ENCODE measurements around the gene ECI1. TPM values are rescaled to one million over a fixed set of nuclear protein-coding genes. Genes with fewer than 3 reads are reported as not detected.

Gene ECI1
- total and polyA plus RNA-seq, 4 donors, result 35.0 to 87.1 (median 63.5) TPM

DNA sequence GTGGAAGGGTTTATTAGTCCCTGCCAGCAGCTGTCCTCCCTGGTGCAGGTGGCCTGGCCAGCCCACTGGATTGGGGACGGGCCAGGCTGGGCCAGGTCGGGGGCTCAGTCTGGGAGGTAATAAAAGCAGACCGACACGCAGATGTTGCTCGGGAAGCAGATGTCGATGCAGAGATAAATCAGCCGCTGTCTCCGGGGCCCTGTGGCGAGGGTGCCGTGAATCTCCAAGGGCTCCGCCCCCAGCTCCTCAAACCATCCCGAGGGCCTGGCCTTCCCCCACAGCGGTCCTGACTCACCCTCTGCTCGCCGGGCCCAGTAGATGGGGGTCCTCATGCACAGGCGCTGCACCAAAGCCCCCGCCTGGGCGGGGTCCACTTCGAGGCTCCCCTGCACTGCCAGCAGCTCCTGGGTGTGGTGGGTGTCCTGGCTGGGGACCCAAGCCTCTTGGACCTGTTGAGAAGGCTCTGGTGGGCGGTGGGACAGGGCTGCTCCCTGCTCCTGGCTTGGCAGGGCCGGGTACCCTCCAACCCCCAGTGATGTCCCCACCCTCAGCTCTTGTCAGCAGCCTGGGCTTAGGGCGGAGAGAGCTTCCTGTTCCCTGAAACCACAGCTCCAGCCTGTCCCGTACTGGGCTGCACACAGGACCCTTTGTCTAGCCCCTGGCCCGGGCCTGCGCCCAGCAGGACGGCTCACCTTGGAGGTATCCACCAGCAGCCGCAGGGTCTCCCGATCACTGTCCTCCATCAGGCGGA lies 42.0 kb downstream of the ECI1 start:
- TF ChIP-seq, protein P1, sequence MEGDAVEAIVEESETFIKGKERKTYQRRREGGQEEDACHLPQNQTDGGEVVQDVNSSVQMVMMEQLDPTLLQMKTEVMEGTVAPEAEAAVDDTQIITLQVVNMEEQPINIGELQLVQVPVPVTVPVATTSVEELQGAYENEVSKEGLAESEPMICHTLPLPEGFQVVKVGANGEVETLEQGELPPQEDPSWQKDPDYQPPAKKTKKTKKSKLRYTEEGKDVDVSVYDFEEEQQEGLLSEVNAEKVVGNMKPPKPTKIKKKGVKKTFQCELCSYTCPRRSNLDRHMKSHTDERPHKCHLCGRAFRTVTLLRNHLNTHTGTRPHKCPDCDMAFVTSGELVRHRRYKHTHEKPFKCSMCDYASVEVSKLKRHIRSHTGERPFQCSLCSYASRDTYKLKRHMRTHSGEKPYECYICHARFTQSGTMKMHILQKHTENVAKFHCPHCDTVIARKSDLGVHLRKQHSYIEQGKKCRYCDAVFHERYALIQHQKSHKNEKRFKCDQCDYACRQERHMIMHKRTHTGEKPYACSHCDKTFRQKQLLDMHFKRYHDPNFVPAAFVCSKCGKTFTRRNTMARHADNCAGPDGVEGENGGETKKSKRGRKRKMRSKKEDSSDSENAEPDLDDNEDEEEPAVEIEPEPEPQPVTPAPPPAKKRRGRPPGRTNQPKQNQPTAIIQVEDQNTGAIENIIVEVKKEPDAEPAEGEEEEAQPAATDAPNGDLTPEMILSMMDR (IDR thresholded peaks at IDR 0.05; ENCODE audit: control extremely low read depth, extremely low read depth), result no peak
- WGBS, 2 donors, result 89 to 91% methylated on average over 29 of the region's 29 CpGs
- Histone ChIP-seq H3K9ac (ENCODE audit: insufficient read depth in 1 of 2, low read length in 2 of 2) (no peak overlapping the region), H3K27me3 (ENCODE audit: control insufficient read depth in 3 of 3, insufficient read depth in 3 of 3, low read length in 2 of 3) (no peaks in the 10 kb centered on the region), H3K27ac (ENCODE audit: low read depth in 1 of 2, low read length in 1 of 2) (no peak overlapping the region), H3K4me3 (no peak overlapping the region), H3K9me3 (ENCODE audit: control insufficient read depth in 4 of 4, insufficient read depth in 3 of 4, low read length in 3 of 4) (no peaks in the 10 kb centered on the region), H3K36me3 (ENCODE audit: control insufficient read depth in 4 of 4, insufficient read depth in 4 of 4, low read length in 4 of 4) (peaks cover 0 to 35% (median 4%) of the 10 kb centered on the region in 4 donors), H3K4me1 (ENCODE audit: control insufficient read depth in 5 of 5, insufficient read depth in 5 of 5, low read length in 5 of 5) (peaks cover 4 to 31% (median 12%) of the 10 kb centered on the region in 5 donors)
- DNase-seq (no peak), ATAC-seq (ENCODE audit: insufficient read depth, low FRiP score) (no peak)

DNA sequence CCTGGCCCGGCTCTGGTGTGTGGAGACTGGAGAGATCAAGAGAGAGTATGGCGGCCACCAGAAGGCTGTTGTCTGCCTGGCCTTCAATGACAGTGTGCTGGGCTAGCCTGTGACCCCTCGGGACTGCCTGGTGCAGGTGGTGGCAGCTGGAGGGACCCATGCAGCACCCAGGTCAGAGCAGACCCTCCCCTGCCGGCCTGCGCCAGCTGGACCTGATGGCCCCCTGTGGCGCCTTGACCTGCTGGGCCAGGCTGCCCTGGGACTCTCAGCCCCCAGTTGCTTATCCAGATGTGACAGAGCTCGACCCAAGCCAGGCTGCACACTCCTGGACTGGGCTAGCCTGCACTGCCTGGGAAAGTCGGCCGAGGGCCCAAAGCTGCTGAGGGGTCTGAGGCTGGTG lies 42.6 kb downstream of the ECI1 start:
- ATAC-seq (ENCODE audit: insufficient read depth, low FRiP score) (no peak), DNase-seq (no peak)
- H3K4me3 ChIP-seq, result no peak overlapping the region
- H3K27ac ChIP-seq (ENCODE audit: low read depth in 1 of 2, low read length in 1 of 2), result no peak overlapping the region
- TF ChIP-seq, protein P1 (IDR thresholded peaks at IDR 0.05; ENCODE audit: control extremely low read depth, extremely low read depth), result no peak
- H3K27me3 ChIP-seq (ENCODE audit: control insufficient read depth in 3 of 3, insufficient read depth in 3 of 3, low read length in 2 of 3), result no peaks in the 10 kb centered on the region
- H3K9me3 ChIP-seq (ENCODE audit: control insufficient read depth in 4 of 4, insufficient read depth in 3 of 4, low read length in 3 of 4), result no peaks in the 10 kb centered on the region
- H3K9ac ChIP-seq (ENCODE audit: insufficient read depth in 1 of 2, low read length in 2 of 2), result no peak overlapping the region
- H3K36me3 ChIP-seq (ENCODE audit: control insufficient read depth in 4 of 4, insufficient read depth in 4 of 4, low read length in 4 of 4), result peaks cover 0 to 35% (median 4%) of the 10 kb centered on the region in 4 donors
- peaks cover 4 to 30% (median 12%) of the 10 kb centered on the region in 5 donors for H3K4me1 ChIP-seq (ENCODE audit: control insufficient read depth in 5 of 5, insufficient read depth in 5 of 5, low read length in 5 of 5)
- 94 to 96% methylated on average over 9 of the region's 9 CpGs for WGBS, 2 donors

DNA sequence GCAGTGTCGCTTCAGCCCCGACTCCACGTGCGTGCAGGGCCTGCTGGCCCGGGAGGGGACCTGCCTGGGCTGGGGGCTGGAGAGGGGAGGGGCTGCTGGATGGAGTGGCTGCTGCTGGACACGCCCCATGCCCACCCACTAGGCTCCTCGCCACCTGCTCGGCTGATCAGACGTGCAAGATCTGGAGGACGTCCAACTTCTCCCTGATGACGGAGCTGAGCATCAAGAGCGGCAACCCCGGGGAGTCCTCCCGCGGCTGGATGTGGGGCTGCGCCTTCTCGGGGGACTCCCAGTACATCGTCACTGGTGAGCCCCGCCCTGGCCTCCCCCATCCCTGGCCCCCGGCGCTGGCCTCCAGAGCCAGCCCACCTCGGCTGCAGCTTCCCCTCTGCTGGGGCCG lies 43.1 kb downstream of the ECI1 start:
- no peak for ATAC-seq (ENCODE audit: insufficient read depth, low FRiP score)
- Histone ChIP-seq H3K27ac (ENCODE audit: low read depth in 1 of 2, low read length in 1 of 2) (no peak overlapping the region), H3K36me3 (ENCODE audit: control insufficient read depth in 4 of 4, insufficient read depth in 4 of 4, low read length in 4 of 4) (peaks cover 0 to 35% (median 4%) of the 10 kb centered on the region in 4 donors), H3K4me1 (ENCODE audit: control insufficient read depth in 5 of 5, insufficient read depth in 5 of 5, low read length in 5 of 5) (peaks cover 3 to 27% (median 8%) of the 10 kb centered on the region in 5 donors), H3K4me3 (no peak overlapping the region), H3K9ac (ENCODE audit: insufficient read depth in 1 of 2, low read length in 2 of 2) (no peak overlapping the region), H3K9me3 (ENCODE audit: control insufficient read depth in 4 of 4, insufficient read depth in 3 of 4, low read length in 3 of 4) (no peaks in the 10 kb centered on the region), H3K27me3 (ENCODE audit: control insufficient read depth in 3 of 3, insufficient read depth in 3 of 3, low read length in 2 of 3) (no peaks in the 10 kb centered on the region)
- DNase-seq, result no peak
- TF ChIP-seq, protein P1 (IDR thresholded peaks at IDR 0.05; ENCODE audit: control extremely low read depth, extremely low read depth), result no peak
- WGBS, 2 donors, result 88% methylated on average over 23 of the region's 23 CpGs
